LNCaP clone FGC (cell line): Measurements from ENCODE around the gene EBLN2.

Source experiments
- DNase-seq: peaks from one replicate; pipeline ENCODE4 v3.0.0-alpha.2; 2011; ENCODE audit warnings: low read depth
- H3K4me3 ChIP-seq: 2 replicates; pipeline ENCODE4 v1.5.1; 2011; ENCODE audit warnings: mild to moderate bottlenecking, low read depth, low read length, control low read depth
- TF ChIP-seq, protein P1 (sequence below): IDR thresholded peaks from 2 replicates; pipeline ENCODE4 v1.5.1; 2012; ENCODE audit warnings: mild to moderate bottlenecking; ENCODE audit not compliant: control insufficient read depth, insufficient read depth; ENCODE audit errors: extremely low read depth

EBLN2 gene

DNA sequence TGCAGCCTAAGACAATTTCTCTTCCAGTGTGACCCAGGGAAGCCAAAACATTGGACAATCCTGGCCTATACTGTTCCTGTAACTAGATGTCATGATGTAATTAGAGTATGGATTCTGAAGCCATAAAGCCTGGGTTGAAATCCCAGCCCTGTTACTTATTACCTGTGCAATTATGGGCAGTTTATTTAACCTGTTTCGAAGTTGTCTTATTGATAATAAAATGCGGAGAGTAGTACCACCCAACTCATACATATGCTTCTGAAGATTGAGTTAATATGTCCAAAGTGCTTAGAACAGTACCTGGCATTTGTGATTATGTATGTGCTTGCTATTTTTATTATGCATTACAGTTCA lies 34.7 kb upstream of the EBLN2 start:
- no peak for DNase-seq
- H3K4me3 ChIP-seq, result no peak overlapping the region
- TF ChIP-seq, protein P1, sequence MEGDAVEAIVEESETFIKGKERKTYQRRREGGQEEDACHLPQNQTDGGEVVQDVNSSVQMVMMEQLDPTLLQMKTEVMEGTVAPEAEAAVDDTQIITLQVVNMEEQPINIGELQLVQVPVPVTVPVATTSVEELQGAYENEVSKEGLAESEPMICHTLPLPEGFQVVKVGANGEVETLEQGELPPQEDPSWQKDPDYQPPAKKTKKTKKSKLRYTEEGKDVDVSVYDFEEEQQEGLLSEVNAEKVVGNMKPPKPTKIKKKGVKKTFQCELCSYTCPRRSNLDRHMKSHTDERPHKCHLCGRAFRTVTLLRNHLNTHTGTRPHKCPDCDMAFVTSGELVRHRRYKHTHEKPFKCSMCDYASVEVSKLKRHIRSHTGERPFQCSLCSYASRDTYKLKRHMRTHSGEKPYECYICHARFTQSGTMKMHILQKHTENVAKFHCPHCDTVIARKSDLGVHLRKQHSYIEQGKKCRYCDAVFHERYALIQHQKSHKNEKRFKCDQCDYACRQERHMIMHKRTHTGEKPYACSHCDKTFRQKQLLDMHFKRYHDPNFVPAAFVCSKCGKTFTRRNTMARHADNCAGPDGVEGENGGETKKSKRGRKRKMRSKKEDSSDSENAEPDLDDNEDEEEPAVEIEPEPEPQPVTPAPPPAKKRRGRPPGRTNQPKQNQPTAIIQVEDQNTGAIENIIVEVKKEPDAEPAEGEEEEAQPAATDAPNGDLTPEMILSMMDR, result no peak

DNA sequence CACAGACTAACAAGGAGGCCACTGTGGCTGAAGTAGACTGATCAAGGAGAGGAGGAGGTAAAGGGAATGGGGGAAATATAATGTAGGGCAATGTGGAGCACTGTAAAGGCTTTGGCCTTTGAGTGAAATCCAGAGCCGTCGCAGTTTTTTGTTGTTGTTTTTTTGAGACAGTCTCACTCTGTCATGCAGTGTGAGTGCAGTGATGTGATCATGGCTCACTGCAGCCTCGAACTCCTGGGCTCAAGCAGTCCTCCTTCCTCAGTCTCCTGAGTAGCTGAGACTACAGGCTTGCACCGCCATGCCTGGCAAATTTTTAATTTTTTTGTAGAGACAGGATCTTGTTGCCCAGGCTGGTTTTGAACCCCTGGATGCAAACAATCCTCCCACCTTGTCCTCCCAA lies 32.7 kb upstream of the EBLN2 start:
- no peak overlapping the region for H3K4me3 ChIP-seq
- no peak for DNase-seq
- TF ChIP-seq, protein P1, result no peak

DNA sequence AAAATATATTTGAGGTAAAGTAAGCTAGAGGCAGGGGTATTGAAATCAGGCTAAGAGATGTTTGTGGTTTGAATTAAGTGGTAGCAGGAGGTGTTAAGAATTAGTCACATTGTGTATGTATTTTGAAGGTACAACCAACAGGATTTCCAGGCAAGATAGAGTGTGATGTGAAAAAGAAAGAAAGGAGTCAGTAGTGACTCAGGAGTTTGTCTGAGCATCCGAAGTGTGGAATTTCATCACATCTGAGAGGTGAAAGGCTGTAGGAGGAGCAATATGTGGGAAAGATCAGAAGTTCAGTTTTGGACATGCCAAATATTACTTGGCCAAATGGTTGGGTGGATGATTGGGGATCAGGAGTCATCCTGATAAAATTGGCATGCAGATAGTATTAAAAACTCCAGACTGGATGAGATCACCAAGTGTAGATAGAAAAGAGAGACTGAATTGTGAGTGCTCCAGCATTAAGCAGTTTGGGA lies 32.1 kb upstream of the EBLN2 start:
- no peak for DNase-seq

DNA sequence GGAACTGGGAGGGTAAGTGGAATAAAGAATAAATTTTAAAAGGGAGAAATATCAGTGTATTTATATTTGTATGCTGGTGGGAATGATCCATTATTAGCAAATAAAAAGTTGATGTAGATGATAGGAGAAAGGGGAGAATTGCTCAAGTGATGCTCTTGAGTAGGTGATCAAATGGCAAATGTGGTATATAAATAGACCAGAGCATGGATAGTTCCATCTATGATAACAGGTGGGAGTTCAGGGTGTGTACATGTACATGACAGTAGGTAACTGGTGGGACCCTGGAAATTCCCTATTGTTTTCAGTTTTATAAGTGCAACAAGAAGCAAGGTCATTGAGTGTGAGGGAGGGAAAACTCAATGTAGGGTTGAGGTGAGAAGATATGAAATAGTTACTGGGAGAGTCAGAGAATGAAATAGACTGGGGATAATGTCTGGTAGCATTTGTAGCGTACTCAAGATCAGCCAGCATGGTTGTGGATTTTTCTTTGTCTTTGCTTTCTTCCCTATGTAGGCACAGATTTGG lies 31.3 kb upstream of the EBLN2 start:
- DNase-seq, result no peak
- no peak overlapping the region for H3K4me3 ChIP-seq
- TF ChIP-seq, protein P1, result no peak

More for the DNA sequence above, 32.1 kb upstream of the EBLN2 start:
- no peak overlapping the region for H3K4me3 ChIP-seq
- TF ChIP-seq, protein P1, result no peak

DNA sequence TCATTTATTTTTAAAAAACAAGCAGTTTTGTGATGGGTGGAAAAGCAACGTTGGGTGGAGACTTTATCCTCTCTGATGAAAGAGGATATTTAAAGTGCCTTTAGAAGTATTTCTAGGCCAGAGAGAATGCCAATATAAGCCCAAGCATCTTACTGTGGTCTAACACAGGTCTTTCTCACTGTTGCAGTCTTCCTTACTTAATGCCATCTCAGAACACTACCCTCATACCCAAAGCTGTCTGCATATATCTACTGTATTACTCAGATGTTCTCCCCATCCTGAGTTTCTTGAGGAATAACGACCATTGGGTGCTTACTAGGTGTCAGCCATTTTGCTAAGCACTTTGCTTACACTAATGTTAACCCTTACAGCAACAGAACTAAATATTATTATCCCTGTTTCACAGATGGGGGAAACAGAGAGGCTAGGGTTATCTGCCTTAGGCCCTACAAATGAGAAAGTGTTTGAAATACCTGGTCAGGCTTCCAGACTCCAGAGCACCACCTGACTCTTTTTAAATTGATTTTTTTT lies 29.8 kb upstream of the EBLN2 start:
- no peak overlapping the region for H3K4me3 ChIP-seq
- TF ChIP-seq, protein P1, result no peak
- no peak for DNase-seq

DNA sequence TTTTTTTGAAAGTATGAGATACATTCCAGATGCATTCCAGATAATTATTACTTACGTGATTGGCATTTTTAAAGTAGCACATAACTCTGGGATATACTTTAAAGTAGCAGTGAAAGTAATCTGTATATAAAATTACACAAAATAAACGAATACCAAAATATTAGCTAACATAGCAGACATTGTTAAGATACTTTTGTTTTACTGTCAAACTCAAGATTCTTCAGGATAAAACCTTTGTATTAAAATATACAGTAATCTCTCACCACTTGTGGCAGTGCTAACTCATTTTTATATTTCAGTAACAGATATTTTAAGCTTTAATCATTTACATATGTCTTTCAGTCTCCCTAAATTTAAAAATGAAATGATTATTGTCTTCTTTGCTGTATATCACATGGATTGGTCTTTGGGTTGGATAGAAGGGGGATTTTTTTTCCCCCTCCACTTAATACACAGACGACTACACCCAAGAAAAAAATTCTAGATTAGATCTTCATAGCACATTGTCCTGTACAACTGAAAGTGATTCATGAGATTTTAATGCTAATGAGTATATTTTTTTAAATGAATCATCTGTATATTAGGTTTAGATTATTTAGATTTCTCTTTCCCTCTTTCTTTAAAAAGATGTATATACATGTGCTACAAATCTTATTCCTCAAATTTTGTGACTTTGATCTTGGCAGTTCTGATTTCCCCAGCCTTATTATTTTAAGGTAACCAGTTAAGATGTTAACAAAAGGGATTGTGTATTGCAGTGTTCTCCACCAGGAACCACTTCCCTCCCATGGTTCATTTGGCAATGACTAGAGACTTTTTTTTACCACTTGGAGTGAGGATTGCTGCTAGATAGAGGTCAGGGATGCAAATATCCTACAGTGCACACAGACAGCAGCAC lies 24.5 kb upstream of the EBLN2 start:
- TF ChIP-seq, protein P1, result no peak
- no peak for DNase-seq
- no peak overlapping the region for H3K4me3 ChIP-seq
